ENCODE results near the gene EHMT1.
"Not testable (repeated sequence)": the region's sequence is repeated elsewhere in the genome, so short reads cannot be mapped to it uniquely, and the experiment has no call there.

The EHMT1 gene

DNA sequence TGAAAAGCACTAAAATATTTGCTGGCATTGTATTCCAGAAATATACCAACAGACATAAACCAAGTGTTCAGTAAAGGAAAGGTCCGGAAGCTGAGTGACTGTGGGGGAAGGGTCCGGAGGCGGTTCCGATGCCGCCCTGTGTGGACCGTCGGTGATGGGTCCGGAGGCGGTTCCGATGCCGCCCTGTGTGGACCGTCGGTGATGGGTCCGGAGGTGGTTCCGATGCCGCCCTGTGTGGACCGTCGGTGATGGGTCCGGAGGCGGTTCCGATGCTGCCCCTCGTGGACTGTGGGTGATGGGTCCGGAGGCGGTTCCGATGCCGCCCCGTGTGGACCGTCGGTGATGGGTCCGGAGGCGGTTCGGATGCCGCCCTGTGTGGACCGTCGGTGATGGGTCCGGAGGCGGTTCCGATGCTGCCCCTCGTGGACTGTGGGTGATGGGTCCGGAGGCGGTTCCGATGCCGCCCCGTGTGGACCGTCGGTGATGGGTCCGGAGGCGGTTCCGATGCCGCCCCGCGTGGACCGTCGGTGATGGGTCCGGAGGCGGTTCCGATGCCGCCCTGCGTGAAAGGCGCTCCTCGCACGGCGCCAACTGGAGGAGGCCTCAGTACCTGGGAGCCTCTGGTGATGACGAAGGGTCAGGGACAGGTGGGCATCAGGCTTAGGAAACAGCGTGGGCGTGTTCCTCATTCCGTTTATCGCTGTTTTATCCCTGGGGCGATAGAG, 191.1 kb downstream of the EHMT1 start:
- not testable (repeated sequence) for DNase-seq (ENCODE audit: low read depth)

DNA sequence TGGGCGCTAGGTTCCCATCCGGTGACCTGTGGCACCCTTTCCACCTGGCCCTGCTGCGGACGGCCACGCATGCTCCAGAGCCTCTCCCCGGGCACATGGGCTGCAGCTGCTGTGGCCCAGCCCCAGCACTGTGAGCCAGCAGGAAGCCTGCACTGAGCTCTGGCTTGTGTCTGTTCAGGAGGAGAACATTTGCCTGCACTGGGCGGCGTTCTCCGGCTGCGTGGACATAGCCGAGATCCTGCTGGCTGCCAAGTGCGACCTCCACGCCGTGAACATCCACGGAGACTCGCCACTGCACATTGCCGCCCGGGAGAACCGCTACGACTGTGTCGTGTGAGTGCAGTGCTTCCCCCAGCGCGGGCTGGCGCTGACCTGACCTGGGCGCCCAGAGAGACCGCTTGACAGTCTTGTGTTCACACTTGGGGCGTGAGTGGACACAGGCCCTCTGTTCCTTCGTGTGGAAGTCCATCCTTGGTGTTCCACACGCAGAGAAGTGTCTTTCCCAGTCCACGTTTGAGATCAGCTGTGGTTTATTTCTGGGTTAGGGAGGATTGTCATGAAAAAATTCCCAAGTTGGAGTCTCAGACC, 192.6 kb downstream of the EHMT1 start:
- no peak for DNase-seq (ENCODE audit: low read depth)

DNA sequence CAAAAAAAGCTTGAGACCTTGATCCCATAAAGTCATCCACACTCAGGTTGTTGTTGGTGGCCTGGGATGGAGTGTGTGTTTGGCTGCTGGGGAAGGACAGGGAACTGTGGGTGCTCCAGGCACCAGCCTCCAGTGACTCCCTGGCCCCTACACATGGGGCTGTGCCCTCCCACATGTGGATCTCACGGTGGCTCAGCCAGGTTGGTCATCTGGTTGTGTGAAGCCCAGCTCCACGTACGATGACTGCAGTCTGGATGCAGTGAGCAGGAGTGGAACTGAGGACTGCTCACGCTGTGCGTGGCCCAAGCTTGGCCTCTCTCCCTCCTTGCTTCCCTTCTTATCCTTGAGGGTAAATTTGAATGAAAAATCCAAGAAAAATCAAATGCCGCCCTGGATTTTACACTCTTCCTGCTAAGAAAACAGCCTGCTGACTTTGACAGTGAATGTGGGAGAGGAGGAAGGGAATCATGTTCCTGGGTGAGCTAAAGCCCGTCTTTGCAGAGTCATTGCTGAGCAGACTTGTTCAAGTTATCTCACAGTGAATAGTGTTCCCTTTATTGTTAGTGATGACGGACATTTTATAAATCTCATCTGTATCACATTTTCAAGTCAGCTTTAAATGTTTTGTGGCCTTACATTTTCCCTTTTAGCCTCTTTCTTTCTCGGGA, 193.7 kb downstream of the EHMT1 start:
- no peak for DNase-seq (ENCODE audit: low read depth)

DNA sequence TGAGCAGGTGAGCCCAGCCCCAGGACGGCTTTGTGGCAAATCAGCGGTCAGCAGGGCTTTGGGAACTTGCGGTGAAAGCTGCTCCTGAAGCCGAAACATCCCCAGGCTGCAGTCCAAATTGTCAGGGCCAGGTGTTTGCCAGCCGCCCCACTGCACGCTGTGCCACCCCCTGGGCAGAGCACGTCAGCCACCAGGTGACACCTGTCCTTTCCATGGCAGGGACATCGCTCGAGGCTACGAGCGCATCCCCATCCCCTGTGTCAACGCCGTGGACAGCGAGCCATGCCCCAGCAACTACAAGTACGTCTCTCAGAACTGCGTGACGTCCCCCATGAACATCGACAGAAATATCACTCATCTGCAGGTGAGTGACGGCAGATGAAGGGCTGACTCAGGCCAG, 194.4 kb downstream of the EHMT1 start:
- no peak for DNase-seq (ENCODE audit: low read depth)

DNA sequence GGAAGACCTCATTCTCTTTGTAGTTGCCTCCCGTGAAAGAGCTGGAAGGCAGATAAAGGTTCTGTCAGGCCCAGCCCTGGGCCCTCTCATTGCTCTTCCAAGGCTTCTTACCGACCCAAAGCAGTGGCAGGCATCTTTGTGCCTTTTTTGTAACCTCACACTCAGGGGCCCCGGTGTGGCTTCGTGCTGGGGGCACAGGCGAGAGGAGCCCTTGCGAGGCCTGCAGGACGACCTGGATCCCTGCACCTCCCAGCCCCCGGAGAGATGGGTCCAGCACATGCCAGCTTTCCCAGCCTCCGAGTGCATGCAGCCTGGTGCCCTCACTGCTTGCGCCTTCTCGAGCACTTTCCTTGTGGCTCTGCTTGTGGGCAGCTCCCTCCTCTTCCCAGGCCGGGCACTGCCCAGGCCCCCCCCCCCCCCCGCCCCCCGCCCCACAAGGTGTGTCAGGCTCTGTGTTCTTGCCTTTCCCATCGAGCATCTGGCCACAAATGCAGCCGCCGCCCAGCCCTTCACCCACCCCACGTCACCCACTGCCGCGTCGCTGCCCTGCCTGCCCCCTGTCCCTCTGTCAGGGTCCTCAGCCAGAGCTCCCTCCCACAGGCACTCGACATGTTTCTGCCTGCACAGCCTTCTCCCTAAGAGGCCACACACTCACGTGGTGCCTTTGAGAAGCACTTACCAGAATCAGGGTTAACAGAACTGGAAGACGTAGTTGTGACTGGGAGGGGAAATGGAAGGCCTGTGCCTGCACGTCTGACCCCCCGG, 195.0 kb downstream of the EHMT1 start:
- DNase-seq (ENCODE audit: low read depth) = no peak

DNA sequence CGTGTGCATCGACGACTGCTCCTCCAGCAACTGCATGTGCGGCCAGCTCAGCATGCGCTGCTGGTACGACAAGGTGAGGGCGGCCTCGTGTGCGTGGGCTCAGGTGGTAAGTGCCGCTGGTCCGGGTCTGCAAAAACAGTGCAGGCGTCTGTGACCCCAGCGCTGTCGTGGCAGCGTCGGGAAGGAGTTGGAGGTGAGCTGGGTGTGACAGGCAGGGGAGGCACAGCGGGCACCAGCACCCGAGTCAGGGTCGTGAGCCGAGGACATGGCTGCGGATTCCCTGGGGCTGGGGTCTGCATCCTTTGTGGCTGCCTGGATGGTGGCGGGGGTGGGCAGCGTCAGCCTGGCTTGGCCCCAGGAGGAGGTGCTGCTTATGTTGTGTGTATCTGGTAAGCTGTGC, 195.6 kb downstream of the EHMT1 start:
- no peak for DNase-seq (ENCODE audit: low read depth)

DNA sequence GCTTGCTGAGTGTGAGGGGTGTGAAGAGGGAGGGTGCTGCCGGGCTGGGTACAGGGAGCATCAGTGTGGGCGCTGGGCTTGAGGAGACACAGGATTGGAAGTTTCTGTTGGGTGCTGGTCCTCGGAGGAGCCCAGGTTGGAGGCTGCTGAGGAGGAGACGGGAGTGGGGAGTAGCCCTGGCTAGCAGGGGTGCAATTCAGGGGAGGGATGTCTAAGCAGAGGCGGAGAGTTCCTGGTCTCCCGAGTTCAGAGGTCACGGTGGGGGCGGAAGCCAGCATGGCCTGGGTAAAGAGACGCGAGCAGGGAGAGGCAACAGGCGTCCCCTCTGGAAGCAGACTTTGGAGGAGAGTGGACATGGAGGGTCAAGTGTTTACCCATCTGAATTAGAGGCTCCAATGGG, 196.0 kb downstream of the EHMT1 start:
- no peak for DNase-seq (ENCODE audit: low read depth)

DNA sequence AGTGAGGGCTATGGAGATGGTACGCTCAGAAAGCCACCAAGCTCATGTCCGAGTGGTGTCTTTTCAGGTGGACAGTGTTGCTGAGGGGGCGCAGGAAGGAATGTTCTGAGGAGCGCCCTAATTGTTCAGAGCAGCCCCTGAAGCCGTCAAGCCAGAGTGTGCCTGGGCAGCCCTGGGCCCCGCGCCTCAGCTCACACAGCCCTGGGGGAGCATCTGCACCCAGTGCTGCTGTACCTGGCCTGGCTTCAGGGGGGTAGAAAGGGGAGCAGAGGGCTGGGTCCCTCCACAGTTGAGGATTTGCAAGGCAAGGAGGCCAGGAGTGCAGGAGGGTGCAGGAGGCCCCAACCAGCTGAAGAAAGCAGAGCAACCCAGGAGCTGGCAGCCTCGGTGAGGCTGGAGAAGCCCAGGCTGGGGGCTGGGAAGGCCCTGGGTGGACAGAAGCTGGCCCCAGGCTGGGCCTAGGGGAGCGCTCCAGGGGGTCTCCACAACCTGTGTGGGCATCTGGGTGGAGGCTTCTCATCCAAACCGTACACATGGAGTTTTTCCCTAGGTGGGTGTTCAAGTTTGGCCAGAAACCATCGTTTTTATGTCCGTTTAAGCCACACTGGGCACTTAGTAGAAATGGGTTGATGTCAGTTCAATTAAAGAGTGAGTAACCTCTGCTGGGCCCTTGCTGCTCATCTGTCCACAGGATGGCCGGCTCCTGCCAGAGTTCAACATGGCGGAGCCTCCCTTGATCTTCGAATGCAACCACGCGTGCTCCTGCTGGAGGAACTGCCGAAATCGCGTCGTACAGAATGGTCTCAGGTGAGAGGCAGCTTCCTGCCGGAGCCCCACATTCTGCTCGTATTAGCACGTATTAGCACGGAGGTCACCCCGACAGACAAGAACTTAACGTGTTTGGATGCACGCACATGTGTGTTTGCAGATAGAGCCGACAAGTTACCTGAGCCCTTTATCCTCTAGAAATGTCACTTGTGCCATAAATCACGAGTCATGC, 196.8 kb downstream of the EHMT1 start:
- DNase-seq (ENCODE audit: low read depth) = no peak

DNA sequence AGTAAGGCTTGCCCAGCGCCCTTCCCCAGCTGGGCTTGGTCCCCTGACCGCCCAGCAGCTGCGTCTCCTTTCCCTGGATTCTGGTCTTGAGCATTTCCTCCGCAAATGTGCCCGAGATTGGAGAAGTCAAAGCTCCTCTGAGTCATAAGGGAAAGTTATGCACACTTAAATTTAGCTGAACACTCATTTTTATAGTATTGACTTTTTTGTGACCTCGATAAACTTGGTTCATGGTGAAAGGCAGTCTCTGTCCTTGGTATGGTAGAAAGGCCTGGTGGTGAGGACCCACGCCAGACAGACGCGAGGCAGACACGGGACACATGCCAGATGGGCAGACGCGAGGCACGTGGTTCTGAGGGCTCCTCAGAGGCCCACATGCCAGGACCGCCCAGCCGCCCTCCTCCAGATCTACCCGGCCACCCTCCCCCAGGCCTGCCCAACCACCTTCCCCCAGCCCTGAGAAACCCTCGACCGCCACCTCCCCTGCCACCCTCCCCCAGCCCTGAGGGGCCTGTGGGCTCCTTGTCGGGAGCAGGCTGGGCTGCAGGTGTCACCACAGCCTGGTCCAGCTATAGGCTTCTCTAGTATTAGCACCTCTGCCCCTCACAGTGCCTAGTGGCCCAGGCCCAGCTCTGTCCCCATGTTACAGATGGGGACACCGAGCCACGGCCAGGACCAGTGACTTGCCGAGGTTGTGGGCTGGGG, 197.9 kb downstream of the EHMT1 start:
- DNase-seq (ENCODE audit: low read depth) = no peak

DNA sequence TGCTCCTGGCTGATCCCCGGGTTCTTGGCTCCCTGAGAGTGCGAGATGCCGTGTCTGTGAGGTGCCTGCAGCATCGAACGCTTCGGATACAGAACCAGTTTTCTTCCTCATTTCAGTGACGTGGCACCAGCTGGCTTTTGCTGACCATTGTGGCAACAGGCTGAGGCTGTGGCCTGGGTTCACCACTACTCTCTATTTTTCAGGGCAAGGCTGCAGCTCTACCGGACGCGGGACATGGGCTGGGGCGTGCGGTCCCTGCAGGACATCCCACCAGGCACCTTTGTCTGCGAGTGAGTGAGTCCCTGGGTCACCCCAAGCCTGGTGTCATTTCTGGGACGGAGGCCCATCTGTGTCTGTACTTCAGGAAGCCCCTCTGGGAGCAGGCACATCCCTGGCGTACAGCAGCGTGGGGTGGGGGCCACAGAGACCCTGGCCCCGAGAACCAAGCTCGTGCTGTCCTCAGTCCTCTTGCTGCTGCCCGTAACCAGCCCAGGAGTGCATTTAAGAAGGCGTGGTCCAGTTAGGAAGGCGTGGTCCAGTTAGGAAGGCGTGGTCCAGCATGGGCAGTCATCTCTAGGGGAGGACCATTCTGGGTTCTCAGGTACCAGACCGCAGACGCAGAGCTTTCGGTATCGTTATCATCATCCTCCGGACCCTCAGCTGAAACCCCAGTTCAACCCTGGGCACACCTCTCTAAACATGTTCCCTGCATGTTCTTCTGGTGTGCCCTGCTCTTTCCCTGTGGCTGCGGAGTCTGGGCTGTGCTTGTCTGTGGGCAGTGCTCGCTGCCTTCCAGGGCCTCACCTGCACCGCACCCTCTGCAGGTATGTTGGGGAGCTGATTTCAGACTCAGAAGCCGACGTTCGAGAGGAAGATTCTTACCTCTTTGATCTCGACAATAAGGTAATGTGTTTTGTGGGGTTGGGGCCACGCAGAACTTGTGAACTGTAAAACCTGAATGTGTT, 198.7 kb downstream of the EHMT1 start:
- DNase-seq (ENCODE audit: low read depth) = no peak

DNA sequence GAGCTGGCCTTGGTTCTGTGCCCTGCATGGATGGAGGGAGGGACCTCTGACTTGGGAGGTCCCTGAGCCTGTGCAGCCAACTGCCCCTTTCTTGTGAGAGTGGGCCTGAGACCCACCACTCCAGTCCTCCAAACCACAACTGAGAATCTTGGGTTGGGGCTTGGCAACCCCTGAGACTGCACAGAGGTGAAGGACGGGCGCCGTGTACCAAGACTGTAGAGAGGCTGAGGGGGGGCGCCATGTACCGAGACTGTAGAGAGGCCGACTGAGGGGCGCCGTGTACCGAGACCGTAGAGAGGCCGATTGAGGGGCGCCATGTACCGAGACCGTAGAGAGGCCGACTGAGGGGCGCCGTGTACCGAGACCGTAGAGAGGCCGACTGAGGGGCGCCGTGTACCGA, 199.5 kb downstream of the EHMT1 start:
- DNase-seq (ENCODE audit: low read depth) = no peak

DNA sequence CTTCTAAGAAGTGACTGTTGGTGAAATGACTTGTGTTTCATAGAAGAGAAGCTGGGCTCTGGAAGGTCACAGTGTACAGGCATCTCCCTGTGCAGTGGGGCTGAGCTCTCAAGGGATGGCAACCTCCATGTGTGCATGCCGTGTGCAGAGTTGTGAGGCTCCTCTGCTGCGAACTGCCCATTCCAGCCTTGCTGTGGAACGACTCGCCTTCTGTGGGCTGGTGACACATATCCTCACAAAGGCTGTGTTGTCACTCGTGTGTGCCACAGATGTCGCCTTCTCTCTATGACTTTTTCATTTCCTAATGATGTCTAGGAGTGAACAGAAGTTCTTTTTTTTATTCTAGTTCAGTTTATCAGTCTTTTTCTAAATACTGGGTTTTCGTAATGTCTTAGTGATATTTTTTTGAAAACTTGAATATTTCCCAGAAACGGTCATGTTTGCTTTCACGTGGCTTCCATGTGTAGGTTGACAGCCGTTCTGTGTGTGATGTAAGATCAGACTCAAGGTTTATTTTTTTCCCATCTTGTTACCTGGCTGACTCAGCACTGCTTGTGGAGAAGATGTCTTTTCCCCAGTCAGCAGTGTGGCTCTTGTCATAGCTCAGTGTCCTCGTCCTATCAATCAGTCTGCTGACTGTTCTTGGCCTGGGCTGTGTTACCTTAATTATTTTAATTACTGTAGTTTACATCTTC, 201.5 kb downstream of the EHMT1 start:
- DNase-seq (ENCODE audit: low read depth) = no peak

DNA sequence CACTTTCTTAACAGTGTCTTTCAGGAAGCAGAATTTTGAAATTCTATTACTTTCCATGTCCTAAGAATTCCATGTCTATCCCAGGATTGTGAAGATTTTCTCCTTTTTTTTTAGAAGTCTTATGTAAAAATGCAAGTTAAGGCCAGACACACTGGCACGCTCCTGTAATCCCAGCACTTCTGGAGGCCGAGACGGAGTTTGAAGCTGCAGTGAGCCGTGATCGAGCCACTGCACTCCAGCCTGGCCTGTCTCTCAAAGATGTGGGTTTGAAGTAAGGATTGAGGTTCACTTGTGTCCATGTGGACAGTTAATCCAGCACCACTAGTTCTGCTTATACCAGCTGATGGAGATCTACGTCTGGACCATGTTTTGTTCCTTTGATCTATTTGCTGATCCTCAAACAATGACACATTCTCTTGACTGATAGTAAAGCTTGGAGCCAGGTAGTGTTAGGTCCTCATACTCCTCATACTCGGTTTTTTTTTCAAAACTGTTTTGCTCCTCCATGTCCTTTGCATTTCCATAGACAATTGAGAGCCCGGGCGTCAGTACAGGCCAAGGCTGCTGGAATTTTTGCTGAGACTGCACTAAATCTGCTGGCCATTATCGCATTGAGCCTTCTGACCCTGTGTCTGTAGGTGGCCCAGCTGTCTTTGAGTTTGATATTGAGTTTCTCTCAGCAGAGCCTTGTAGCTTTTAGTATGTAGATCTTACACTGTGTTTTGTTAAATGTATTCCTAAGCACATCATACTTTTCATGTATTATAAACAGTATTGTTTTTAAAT, 205.4 kb downstream of the EHMT1 start:
- no peak for DNase-seq (ENCODE audit: low read depth)

DNA sequence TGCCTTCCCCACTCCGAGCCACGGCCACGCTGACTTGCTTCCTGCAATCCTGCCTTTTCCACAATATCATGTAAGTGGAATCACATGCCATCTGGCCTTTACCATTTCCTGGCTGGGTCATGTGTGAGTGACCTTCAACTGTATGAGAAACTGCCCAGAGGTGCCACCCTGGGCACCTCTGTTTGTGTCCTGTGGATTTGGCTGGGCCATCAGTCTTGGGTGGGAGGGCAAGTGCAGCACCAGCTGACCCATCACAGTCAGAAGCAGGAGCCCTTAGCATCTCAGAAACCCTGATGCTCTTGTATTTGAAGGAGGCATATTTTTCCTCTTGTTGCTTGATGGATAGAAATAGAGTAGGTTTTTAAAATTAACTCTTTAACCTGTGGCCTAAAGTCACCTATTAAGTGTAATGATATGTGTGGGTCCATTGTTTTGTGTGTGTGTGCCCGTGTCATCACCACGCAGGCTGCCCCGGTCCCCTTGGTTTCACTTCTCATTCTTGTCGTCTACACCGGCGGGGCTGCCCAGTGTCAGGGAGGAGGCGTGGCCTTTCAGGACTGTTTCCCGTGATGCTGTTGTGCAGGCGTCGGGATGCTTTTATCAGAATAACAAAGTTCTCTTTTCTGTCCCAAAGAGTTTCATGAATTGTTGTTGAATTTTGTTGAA, 206.7 kb downstream of the EHMT1 start:
- DNase-seq (ENCODE audit: low read depth) = no peak

DNA sequence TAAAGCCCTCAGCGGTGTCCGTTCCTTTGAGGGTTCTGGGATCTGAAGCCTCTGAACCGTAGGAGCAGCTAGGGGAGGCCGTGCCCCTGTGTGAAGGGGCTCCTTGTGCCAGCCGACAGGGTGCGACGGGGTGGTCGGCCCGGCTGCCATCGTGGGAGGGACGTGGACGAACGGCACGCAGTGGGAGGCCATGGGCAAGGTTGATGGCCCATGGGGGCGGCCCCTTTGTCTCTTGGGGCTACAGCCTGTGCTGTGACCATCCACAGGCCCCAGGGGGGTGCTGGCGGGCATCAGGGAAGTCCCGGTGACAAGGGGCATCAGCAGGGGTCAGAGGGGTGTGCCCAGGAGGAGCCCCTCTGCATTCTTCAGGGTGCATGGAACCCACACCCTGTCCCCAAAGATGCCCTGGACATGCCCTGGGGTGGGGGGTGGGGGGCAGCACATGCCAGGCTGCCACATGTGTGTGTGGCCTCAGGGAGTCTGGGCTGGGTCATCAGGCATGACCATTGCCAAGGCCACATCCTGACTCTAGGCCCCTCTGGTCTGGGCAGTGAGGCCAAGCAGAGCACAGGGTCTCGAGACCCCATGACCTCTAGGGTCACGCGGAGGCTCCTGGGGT, 209.2 kb downstream of the EHMT1 start:
- no peak for DNase-seq (ENCODE audit: low read depth)

DNA sequence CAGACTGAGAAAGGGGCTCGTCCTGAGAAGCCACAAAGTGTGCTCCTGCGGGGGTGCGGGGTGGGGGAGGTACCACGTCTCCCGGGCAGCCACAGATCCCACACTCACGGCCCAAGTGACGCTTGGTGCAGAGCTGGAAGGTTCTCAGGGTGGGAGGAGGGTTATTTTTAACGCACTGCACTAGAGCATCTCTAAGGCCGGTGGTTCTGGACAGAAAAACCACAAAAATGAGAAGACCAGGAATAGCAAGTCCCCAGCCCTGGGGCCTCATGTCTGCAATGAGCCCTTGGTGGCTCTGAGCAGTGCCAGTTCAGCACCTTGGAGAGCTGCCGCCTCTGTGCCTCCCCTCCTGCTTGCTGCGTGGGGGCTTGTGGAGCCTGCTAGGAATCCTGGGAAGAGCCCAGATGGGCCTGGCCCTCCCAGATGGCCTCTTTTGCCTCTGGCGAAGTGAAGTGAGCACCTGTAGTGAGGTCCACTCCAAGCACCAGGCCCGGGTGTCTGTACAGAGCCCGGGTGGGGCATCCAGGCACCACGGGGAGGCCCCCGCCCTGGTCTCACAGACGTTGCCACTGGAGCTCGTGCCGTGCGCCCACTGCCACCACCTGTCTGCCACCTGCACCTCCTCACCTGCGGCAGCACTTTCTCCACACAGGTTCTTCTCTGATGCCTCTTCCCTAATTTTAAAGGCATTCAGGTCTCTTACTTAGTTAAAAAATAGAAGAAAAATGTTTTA, 209.9 kb downstream of the EHMT1 start:
- no peak for DNase-seq (ENCODE audit: low read depth)
